K562 (cell line): ENCODE results near the gene PLCL2. TPM values are rescaled to one million over a fixed set of nuclear protein-coding genes. Genes with fewer than 3 reads are reported as not detected.

Source experiments
- CAMTA2 ChIP-seq: fragments of 250-450 bp; sonication (Bioruptor Pico); conservative IDR thresholded peaks from 2 replicates; pipeline ENCODE4 v1.5.1; 2022
- CBFA2T3 ChIP-seq: fragments of 450-650 bp; IDR thresholded peaks from 2 replicates; pipeline ENCODE4 v1.6.1; 2017
- CTCF ChIP-seq, 3 experiments: IDR thresholded peaks in 2 of 3; conservative IDR thresholded peaks in 1 of 3; 2 replicates each; pipeline ENCODE4 v1.5.1; 2011 to 2012; ENCODE audit warnings: low read length in 3 of 3, mild to moderate bottlenecking in 3 of 3, control low read depth in 2 of 3, improper control_type of control experiment in 1 of 3, inconsistent platforms in 1 of 3, low read depth in 1 of 3, mixed read lengths in 1 of 3, moderate library complexity in 1 of 3; ENCODE audit not compliant: insufficient read depth in 2 of 3
- DDX20 ChIP-seq: fragments of 450-650 bp; IDR thresholded peaks from 2 replicates; pipeline ENCODE4 v1.6.1; 2016; ENCODE audit warnings: missing genetic modification characterization, low read depth, mild to moderate bottlenecking, missing compliant biosample characterization, moderate library complexity
- DPF2 ChIP-seq: fragments of 450-650 bp; IDR thresholded peaks from 2 replicates; pipeline ENCODE4 v1.6.1; 2016
- E2F4 ChIP-seq: sonication (generic); formaldehyde crosslinking; IDR thresholded peaks from 2 replicates; pipeline ENCODE4 v1.8.0; 2022; ENCODE audit warnings: mild to moderate bottlenecking, low read depth, missing genetic modification reagents
- EWSR1 ChIP-seq: fragments of 450-650 bp; IDR thresholded peaks from 2 replicates; pipeline ENCODE4 v1.6.1; 2018; ENCODE audit warnings: borderline replicate concordance, mild to moderate bottlenecking, low read depth, moderate library complexity; ENCODE audit not compliant: partially characterized antibody
- FOXA1 ChIP-seq: fragments of 450-650 bp; IDR thresholded peaks from 2 replicates; pipeline ENCODE4 v1.6.1; 2016; ENCODE audit warnings: mild to moderate bottlenecking, borderline replicate concordance
- JUNB ChIP-seq: fragments of 450-650 bp; formaldehyde crosslinking; conservative IDR thresholded peaks from 2 replicates; pipeline ENCODE4 v1.4.0; 2020; ENCODE audit warnings: mild to moderate bottlenecking
- MEF2A ChIP-seq: IDR thresholded peaks from 2 replicates; pipeline ENCODE4 v1.6.1; 2011; ENCODE audit warnings: low read depth, mild to moderate bottlenecking, low read length, moderate library complexity; ENCODE audit not compliant: control insufficient read depth
- MTA1 ChIP-seq: fragments of 450-650 bp; IDR thresholded peaks from 2 replicates; pipeline ENCODE4 v1.6.1; 2017; ENCODE audit warnings: borderline replicate concordance
- NR0B1 ChIP-seq: fragments of 450-650 bp; IDR thresholded peaks from one replicate; pipeline ENCODE4 v1.6.1; 2018; ENCODE audit warnings: mild to moderate bottlenecking, moderate library complexity; ENCODE audit not compliant: partially characterized antibody
- NR2C2 ChIP-seq, 2 experiments: fragments of 200-800 bp in 1 of 2; sonication (Bioruptor generic) in 1 of 2; sonication (generic) in 1 of 2; formaldehyde crosslinking in 1 of 2; IDR thresholded peaks; 2 replicates each; pipeline versions ENCODE4 v1.6.1 to v1.8.0; 2016 to 2022; ENCODE audit warnings: mild to moderate bottlenecking in 1 of 2, missing compliant biosample characterization in 1 of 2, missing genetic modification characterization in 1 of 2, missing genetic modification reagents in 1 of 2
- PHTF2 ChIP-seq: fragments of 250-450 bp; sonication (Bioruptor Pico); IDR thresholded peaks from 2 replicates; pipeline ENCODE4 v1.5.0; 2021; ENCODE audit warnings: mild to moderate bottlenecking
- POLR2G ChIP-seq: fragments of 200-400 bp; formaldehyde crosslinking; IDR thresholded peaks from 2 replicates; pipeline ENCODE4 v1.6.1; 2017; ENCODE audit warnings: low read depth, mild to moderate bottlenecking, antibody characterized with exemption, low read length, moderate library complexity
- SNRNP70 ChIP-seq: fragments of 200-400 bp; formaldehyde crosslinking; optimal IDR thresholded peaks from 2 replicates; pipeline ENCODE3; 2017; ENCODE audit warnings: low read depth, low read length
- ZNF3 ChIP-seq: fragments of 250-450 bp; sonication (Bioruptor Pico); IDR thresholded peaks from 2 replicates; pipeline ENCODE4 v1.5.0; 2021; ENCODE audit warnings: mild to moderate bottlenecking, moderate library complexity
- ZNF398 ChIP-seq: fragments of 250-450 bp; sonication (Bioruptor Pico); IDR thresholded peaks from 2 replicates; pipeline ENCODE4 v1.8.0; 2021; ENCODE audit warnings: moderate library complexity, mild to moderate bottlenecking, inconsistent platforms
- ZNF583 ChIP-seq: fragments of 250-450 bp; sonication (Bioruptor Pico); IDR thresholded peaks from 2 replicates; pipeline ENCODE4 v1.4.0; 2020
- polyA plus RNA-seq, 8 experiments: library from polyadenylated mRNA; depleted of rRNA in 4 of 8; stranded (reverse) in 5 of 8; unstranded in 3 of 8; fragments of >200 nt; fragmentation: Nextera tagmentation in 2 of 8; fragmentation: Illumina TruSeq in 1 of 8; extraction: Ambion mirVana in 2 of 8; extraction: Trizol in 1 of 8; gene quantifications; 2 replicates each; pipeline versions ENCODE4 v1.2.1 to v1.2.3, GENCODE V29; 2011 to 2014; ENCODE audit warnings: inconsistent platforms in 1 of 8, missing spikeins in 1 of 8
- total RNA-seq, 7 experiments: library from RNA; depleted of rRNA in 6 of 7; stranded (reverse); fragments of >200 nt in 6 of 7; fragmentation: Illumina TruSeq in 2 of 7; extraction: Trizol in 2 of 7; gene quantifications; 2 replicates each; pipeline versions ENCODE4 v1.2.1 to v1.2.3, GENCODE V29; 2011 to 2021; ENCODE audit warnings: low replicate concordance in 1 of 7
- TF ChIP-seq, protein P1 (sequence below): fragments of 450-650 bp; IDR thresholded peaks from 2 replicates; pipeline ENCODE4 v1.6.1; 2018; ENCODE audit warnings: mild to moderate bottlenecking, low read depth; ENCODE audit not compliant: partially characterized antibody

The PLCL2 gene
- total and polyA plus RNA-seq, 9 of the 15 experiments (the other 6 are each of a cell fraction or from before 2014, with no cell fraction given) = 0.03 to 0.18 (median 0.11) TPM; not detected in 2

GRCh38 chr3:16908896-16909295 lies 24.1 kb downstream of the PLCL2 start (continued):
- no peak for TF ChIP-seq CTCF (IDR thresholded peaks at IDR 0.05 in 2 of 3, conservative IDR thresholded peaks at IDR 0.05 in 1 of 3; ENCODE audit: insufficient read depth in 2 of 3, low read depth in 1 of 3, low read length in 3 of 3)
- no peak for TF ChIP-seq ZNF398
- TF ChIP-seq JUNB (CRISPR knock-in tag) = no peak
- no peak for TF ChIP-seq ZNF3 (CRISPR knock-in tag)
- no peak for TF ChIP-seq POLR2G
- TF ChIP-seq CBFA2T3 = peak; percentile 68
- no peak for TF ChIP-seq NR2C2 (CRISPR knock-in tag; IDR thresholded peaks at IDR 0.05)
- no peak for TF ChIP-seq NR2C2 (tag; IDR thresholded peaks at IDR 0.05)
- no peak for TF ChIP-seq NR0B1
- TF ChIP-seq ZNF583 (CRISPR knock-in tag) = no peak
- no peak for TF ChIP-seq SNRNP70
- no peak for TF ChIP-seq EWSR1
- TF ChIP-seq MEF2A = no peak
- no peak for TF ChIP-seq FOXA1
- TF ChIP-seq DDX20 (tag) = no peak
- TF ChIP-seq CAMTA2 = no peak
- no peak for TF ChIP-seq PHTF2 (CRISPR knock-in tag)
- peak; percentile 42; the same call in 1 of the 2 replicates for TF ChIP-seq DPF2
- no peak for TF ChIP-seq E2F4 (CRISPR knock-in tag)
- TF ChIP-seq MTA1 = no peak
- TF ChIP-seq, protein P1, sequence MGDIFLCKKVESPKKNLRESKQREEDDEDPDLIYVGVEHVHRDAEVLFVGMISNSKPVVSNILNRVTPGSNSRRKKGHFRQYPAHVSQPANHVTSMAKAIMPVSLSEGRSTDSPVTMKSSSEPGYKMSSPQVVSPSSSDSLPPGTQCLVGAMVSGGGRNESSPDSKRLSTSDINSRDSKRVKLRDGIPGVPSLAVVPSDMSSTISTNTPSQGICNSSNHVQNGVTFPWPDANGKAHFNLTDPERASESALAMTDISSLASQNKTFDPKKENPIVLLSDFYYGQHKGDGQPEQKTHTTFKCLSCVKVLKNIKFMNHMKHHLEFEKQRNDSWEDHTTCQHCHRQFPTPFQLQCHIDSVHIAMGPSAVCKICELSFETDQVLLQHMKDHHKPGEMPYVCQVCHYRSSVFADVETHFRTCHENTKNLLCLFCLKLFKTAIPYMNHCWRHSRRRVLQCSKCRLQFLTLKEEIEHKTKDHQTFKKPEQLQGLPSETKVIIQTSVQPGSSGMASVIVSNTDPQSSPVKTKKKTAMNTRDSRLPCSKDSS = no peak
